GM12892 (cell line): ENCODE data around the gene ACOT13.

Experiments
- POLR2A ChIP-seq: IDR thresholded peaks from 2 replicates; pipeline ENCODE4 v1.6.1; 2011; ENCODE audit warnings: low read depth, low read length, control low read depth
- POLR2AphosphoS5 ChIP-seq: IDR thresholded peaks from 2 replicates; pipeline ENCODE4 v1.6.1; 2011; ENCODE audit warnings: low read depth, low read length, control low read depth

- TF ChIP-seq POLR2A (no peak), POLR2AphosphoS5 (no peak)
These were observed 2.1 kb downstream of the ACOT13 start for GRCh38 chr6:24668997-24669361.
